Aorta (tissue), 5 donors: Measurements from ENCODE around the gene SSC5D. TPM values are rescaled to one million over a fixed set of nuclear protein-coding genes. Genes with fewer than 3 reads are reported as not detected.

ENCODE experiments used
- ATAC-seq: fragments of 200-7000 bp; cut with Tn5 transposase; one replicate; pipeline ENCODE4 v1.9.1; 2022; ENCODE audit warnings: moderate library complexity; ENCODE audit not compliant: low FRiP score
- DNase-seq, 2 donors: peaks; one replicate each; pipeline ENCODE4 v3.0.0-alpha.2; 2020
- H3K27ac ChIP-seq, 2 donors: one replicate each; pipeline ENCODE4 v1.5.1; 2013; ENCODE audit warnings: low read length in 2 of 2, mild to moderate bottlenecking in 2 of 2, moderate library complexity in 2 of 2, control low read depth in 1 of 2, inconsistent platforms in 1 of 2, low read depth in 1 of 2
- H3K27me3 ChIP-seq, 2 donors: one replicate each; pipeline ENCODE4 v1.6.1; 2013; ENCODE audit warnings: control low read depth in 1 of 2, low read length in 1 of 2, mild to moderate bottlenecking in 1 of 2, moderate library complexity in 1 of 2; ENCODE audit not compliant: insufficient read depth in 2 of 2, control insufficient read depth in 1 of 2
- H3K36me3 ChIP-seq, 2 donors: one replicate each; pipeline ENCODE4 v1.6.1; 2013; ENCODE audit warnings: control low read depth in 1 of 2, low read length in 1 of 2, mild to moderate bottlenecking in 1 of 2; ENCODE audit not compliant: insufficient read depth in 2 of 2, control insufficient read depth in 1 of 2
- H3K4me1 ChIP-seq, 2 donors: one replicate each; pipeline ENCODE4 v1.6.1; 2013; ENCODE audit warnings: low read length in 2 of 2, control low read depth in 1 of 2, mild to moderate bottlenecking in 1 of 2, moderate library complexity in 1 of 2; ENCODE audit not compliant: insufficient read depth in 2 of 2, control insufficient read depth in 1 of 2
- H3K4me3 ChIP-seq, 2 donors: one replicate each; pipeline ENCODE4 v1.5.1; 2013; ENCODE audit warnings: low read length in 2 of 2, control low read depth in 1 of 2, mild to moderate bottlenecking in 1 of 2
- H3K9me3 ChIP-seq: one replicate; pipeline ENCODE4 v1.6.1; 2013; ENCODE audit warnings: mild to moderate bottlenecking, low read length; ENCODE audit not compliant: control insufficient read depth
- WGBS, 2 donors: extraction: QIAGEN DNeasy Blood & Tissue Kit; methylation state at CpG; one replicate each; pipeline ENCODE4 v1.1.7; 2013; 5-methylcytosine and 5-hydroxymethylcytosine counted together
- intact Hi-C, 2 donors: fragments of 100-400 bp; cut with DNase I; formaldehyde crosslinking; loops; one replicate each; pipeline versions ENCODE4 v1.14.2 to v1.15.0; 2022
- polyA plus RNA-seq, 2 donors: library from polyadenylated mRNA; stranded (reverse); fragments of 200-250 nt; gene quantifications; one replicate each; pipeline ENCODE4 v1.2.3, GENCODE V29; 2013
- total RNA-seq, 2 donors: library from RNA; stranded (reverse); fragmentation: NEBNext Ultra II Directional; extraction: Animal tissue kit (Norgen Biotek cat#: 25700); gene quantifications; one replicate each; pipeline ENCODE4 v1.2.1, GENCODE V29; 2021
- donor health status: healthy with polysubstance abuse.
- donor health status: Bipolar disorder and iron deficiency.
- donor health status: DM: no; HTN: no; CAD: no.
- donor health status: DM: no; HTN: no; CAD: no.
- donor health status: DM: yes; HTN: yes; CAD: no.

The SSC5D gene
- total and polyA plus RNA-seq, 4 donors = 1.6 to 64.1 (median 6.2) TPM

GRCh38 chr19:55460670-55461258 is 27.5 kb upstream of the SSC5D start:
- Histone ChIP-seq H3K9me3 (no peaks in the 10 kb centered on the region), H3K4me1 (no peaks in the 10 kb centered on the region), H3K27me3 (no peaks in the 10 kb centered on the region), H3K27ac (no peak overlapping the region), H3K4me3 (peak overlapping the region; percentile 28 to 75), H3K36me3 (no peaks in the 10 kb centered on the region)
- ATAC-seq (peak; percentile 89), DNase-seq (peak; percentile 90 to 93)
- WGBS, 2 donors = 1 to 2% methylated on average over 23 to 24 of the region's 24 CpGs
- intact Hi-C loops = no loop called here

- Histone ChIP-seq H3K4me1 (no peaks in the 10 kb centered on the region), H3K4me3 (peak within 1 kb of the TSS; percentile 28 to 75), H3K9me3 (no peaks in the 10 kb centered on the region), H3K27me3 (no peaks in the 10 kb centered on the region), H3K27ac (peak within 1 kb of the TSS in 1 of 2 donors; percentile 23), H3K36me3 (no peaks in the 10 kb centered on the region)
- intact Hi-C loops = no loop called here
- DNase-seq = peak; percentile 100
- WGBS, 2 donors = 0 to 1% methylated on average over 46 to 54 of the region's 54 CpGs
- ATAC-seq = peak; percentile 96
Measured at GRCh38 chr19:55461259-55461973, 26.8 kb upstream of the SSC5D start, which contains the start of gene ISOC2. Gene ISOC2 (minus strand): TSS chr19:55461642. CDS start chr19:55456486, 5,156 bp downstream.

- ATAC-seq (no peak), DNase-seq (no peak)
- peak overlapping the region in 1 of 2 donors; percentile 23 for H3K27ac ChIP-seq
- no peaks in the 10 kb centered on the region for H3K36me3 ChIP-seq
- H3K27me3 ChIP-seq = no peaks in the 10 kb centered on the region
- peak overlapping the region in 1 of 2 donors; percentile 23 for H3K4me3 ChIP-seq
- H3K4me1 ChIP-seq = no peaks in the 10 kb centered on the region
- intact Hi-C loops = no loop called here
- 13 to 16% methylated on average over 27 of the region's 27 CpGs for WGBS, 2 donors
- no peaks in the 10 kb centered on the region for H3K9me3 ChIP-seq
Measured at GRCh38 chr19:55461974-55462626, 26.1 kb upstream of the SSC5D start.

- 70 to 75% methylated on average over 11 of the region's 11 CpGs for WGBS, 2 donors
- H3K4me3 ChIP-seq = no peak overlapping the region
- H3K27ac ChIP-seq = no peak overlapping the region
- no peaks in the 10 kb centered on the region for H3K4me1 ChIP-seq
- no peak for ATAC-seq
- no peak for DNase-seq
- H3K27me3 ChIP-seq = no peaks in the 10 kb centered on the region
- no peaks in the 10 kb centered on the region for H3K9me3 ChIP-seq
- intact Hi-C loops = no loop called here
- H3K36me3 ChIP-seq = no peaks in the 10 kb centered on the region
Measured at GRCh38 chr19:55462722-55463121, 25.5 kb upstream of the SSC5D start.

GRCh38 chr19:55463583-55464031 is 24.6 kb upstream of the SSC5D start:
- no peaks in the 10 kb centered on the region for H3K27me3 ChIP-seq
- DNase-seq (no peak), ATAC-seq (no peak)
- H3K4me1 ChIP-seq = no peaks in the 10 kb centered on the region
- 68 to 72% methylated on average over 15 of the region's 15 CpGs for WGBS, 2 donors
- intact Hi-C loops = no loop called here
- H3K27ac ChIP-seq = no peak overlapping the region
- no peaks in the 10 kb centered on the region for H3K9me3 ChIP-seq
- H3K4me3 ChIP-seq = no peak overlapping the region
- H3K36me3 ChIP-seq = no peaks in the 10 kb centered on the region

- no peaks in the 10 kb centered on the region for H3K27me3 ChIP-seq
- no peaks in the 10 kb centered on the region for H3K4me1 ChIP-seq
- ATAC-seq = no peak
- DNase-seq = no peak
- no peak overlapping the region for H3K27ac ChIP-seq
- H3K36me3 ChIP-seq = no peaks in the 10 kb centered on the region
- no peak overlapping the region for H3K4me3 ChIP-seq
- intact Hi-C loops = no loop called here
- 65 to 75% methylated on average over 22 to 23 of the region's 23 CpGs for WGBS, 2 donors
- H3K9me3 ChIP-seq = no peaks in the 10 kb centered on the region
Measured at GRCh38 chr19:55464039-55464661, 24.1 kb upstream of the SSC5D start.

- DNase-seq = no peak
- Histone ChIP-seq H3K36me3 (no peaks in the 10 kb centered on the region), H3K4me1 (no peaks in the 10 kb centered on the region), H3K9me3 (no peaks in the 10 kb centered on the region), H3K27me3 (no peaks in the 10 kb centered on the region), H3K4me3 (no peak within 1 kb of the TSS), H3K27ac (no peak within 1 kb of the TSS)
- ATAC-seq = no peak
- WGBS, 2 donors = 70 to 75% methylated on average over 13 to 14 of the region's 14 CpGs
- intact Hi-C loops = loop anchor here in 1 of 2 donors (5.0 kb wide), 1 partner anchor 38 kb away; no protein-coding TSS in a partner anchor
Measured at GRCh38 chr19:55464662-55465054, 23.6 kb upstream of the SSC5D start, which contains the start of gene C19orf85. Gene C19orf85 (minus strand): TSS chr19:55464751. CDS start chr19:55464554, 197 bp downstream.

- Histone ChIP-seq H3K4me3 (no peak overlapping the region), H3K36me3 (no peaks in the 10 kb centered on the region), H3K9me3 (no peaks in the 10 kb centered on the region), H3K27me3 (no peaks in the 10 kb centered on the region), H3K4me1 (no peaks in the 10 kb centered on the region), H3K27ac (no peak overlapping the region)
- DNase-seq (no peak), ATAC-seq (no peak)
- intact Hi-C loops = loop anchor here in 1 of 2 donors (5.0 kb wide), 1 partner anchor 37 kb away; no protein-coding TSS in a partner anchor
- WGBS, 2 donors = 86 to 87% methylated on average over 11 of the region's 11 CpGs
Measured at GRCh38 chr19:55465460-55466240, 22.6 kb upstream of the SSC5D start.
